ENCODE data around the gene TMEM63B.

The TMEM63B gene

GRCh38 chr6:44115866-44116265, 11.5 kb upstream of the TMEM63B start:
- Histone ChIP-seq H2BK12ac (ENCODE audit: low read length) (no peak overlapping the region), H3K27me3 (ENCODE audit: control insufficient read depth in 3 of 3, insufficient read depth in 3 of 3, low read depth in 1 of 3, low read length in 3 of 3) (no peaks in the 10 kb centered on the region), H2BK120ac (ENCODE audit: low read depth, low read length) (no peak overlapping the region), H3K4me1 (ENCODE audit: control insufficient read depth in 2 of 2, insufficient read depth in 1 of 2, low read depth in 1 of 2, low read length in 2 of 2) (peaks cover 0 to 2% of the 10 kb centered on the region in 2 donors), H3K79me1 (ENCODE audit: low read depth, low read length) (peaks cover 5% of the 10 kb centered on the region), H3K36me3 (replicated peaks in 1 of 2; ENCODE audit: control insufficient read depth in 2 of 2, insufficient read depth in 2 of 2, low read length in 2 of 2) (peaks cover 31 to 72% of the 10 kb centered on the region in 2 donors), H3K9me3 (replicated peaks in 1 of 2; ENCODE audit: control insufficient read depth in 2 of 2, insufficient read depth in 1 of 2, low read depth in 1 of 2, low read length in 2 of 2) (no peaks in the 10 kb centered on the region), H3K14ac (ENCODE audit: low read length) (no peak overlapping the region), H4K91ac (ENCODE audit: low read depth, low read length, poor library complexity) (no peak overlapping the region), H2BK5ac (ENCODE audit: low read length) (no peak overlapping the region), H4K8ac (ENCODE audit: low read depth, low read length) (no peak overlapping the region), H3K4ac (ENCODE audit: low read length) (no peak overlapping the region), H2BK15ac (ENCODE audit: low read length) (no peak overlapping the region), H3K23ac (ENCODE audit: low read depth, low read length, poor library complexity) (no peak overlapping the region), H3K4me3 (ENCODE audit: low read length in 2 of 2) (no peak overlapping the region), H2AK5ac (ENCODE audit: low read depth, low read length) (no peak overlapping the region), H2AFZ (ENCODE audit: low read length) (no peak overlapping the region), H3K27ac (replicated peaks; ENCODE audit: low read length) (no peak overlapping the region), H3K9ac (ENCODE audit: low read depth, low read length, poor library complexity) (no peak overlapping the region), H3K4me2 (ENCODE audit: insufficient read depth, low read length, poor library complexity, severe bottlenecking) (no peak overlapping the region), H3K18ac (ENCODE audit: low read length) (no peak overlapping the region)
- 100% methylated on average over 1 of the region's 5 CpGs; no CpG with 5 or more reads in 1 of the 2 donors for WGBS, 2 donors (ENCODE audit: extremely low coverage in 2 of 2, insufficient read length in 2 of 2, insufficient replicate concordance in 1 of 2)
- DNase-seq (ENCODE audit: low spot score) = no peak

GRCh38 chr6:44116641-44117382, 10.5 kb upstream of the TMEM63B start:
- H4K91ac ChIP-seq (ENCODE audit: low read depth, low read length, poor library complexity) = no peak overlapping the region
- H2BK5ac ChIP-seq (ENCODE audit: low read length) = no peak overlapping the region
- H3K4me3 ChIP-seq (ENCODE audit: low read length in 2 of 2) = no peak overlapping the region
- DNase-seq (ENCODE audit: low spot score) = no peak
- no peak overlapping the region for H2AK5ac ChIP-seq (ENCODE audit: low read depth, low read length)
- H3K9ac ChIP-seq (ENCODE audit: low read depth, low read length, poor library complexity) = no peak overlapping the region
- no peak overlapping the region for H2BK12ac ChIP-seq (ENCODE audit: low read length)
- no peak overlapping the region for H2BK120ac ChIP-seq (ENCODE audit: low read depth, low read length)
- H3K79me1 ChIP-seq (ENCODE audit: low read depth, low read length) = peaks cover 7% of the 10 kb centered on the region
- H3K4ac ChIP-seq (ENCODE audit: low read length) = no peak overlapping the region
- H4K8ac ChIP-seq (ENCODE audit: low read depth, low read length) = no peak overlapping the region
- no peak overlapping the region for H3K23ac ChIP-seq (ENCODE audit: low read depth, low read length, poor library complexity)
- no peak overlapping the region for H3K14ac ChIP-seq (ENCODE audit: low read length)
- peaks cover 0 to 5% of the 10 kb centered on the region in 2 donors for H3K4me1 ChIP-seq (ENCODE audit: control insufficient read depth in 2 of 2, insufficient read depth in 1 of 2, low read depth in 1 of 2, low read length in 2 of 2)
- WGBS, 2 donors (ENCODE audit: extremely low coverage in 2 of 2, insufficient read length in 2 of 2, insufficient replicate concordance in 1 of 2) = no CpG with 5 or more reads among the region's 4 CpGs
- H3K18ac ChIP-seq (ENCODE audit: low read length) = no peak overlapping the region
- H3K9me3 ChIP-seq (replicated peaks in 1 of 2; ENCODE audit: control insufficient read depth in 2 of 2, insufficient read depth in 1 of 2, low read depth in 1 of 2, low read length in 2 of 2) = no peaks in the 10 kb centered on the region
- no peak overlapping the region for H2BK15ac ChIP-seq (ENCODE audit: low read length)
- no peak overlapping the region for H3K27ac ChIP-seq (replicated peaks; ENCODE audit: low read length)
- H3K36me3 ChIP-seq (replicated peaks in 1 of 2; ENCODE audit: control insufficient read depth in 2 of 2, insufficient read depth in 2 of 2, low read length in 2 of 2) = peaks cover 23 to 63% of the 10 kb centered on the region in 2 donors
- no peaks in the 10 kb centered on the region for H3K27me3 ChIP-seq (ENCODE audit: control insufficient read depth in 3 of 3, insufficient read depth in 3 of 3, low read depth in 1 of 3, low read length in 3 of 3)
- no peak overlapping the region for H2AFZ ChIP-seq (ENCODE audit: low read length)
- no peak overlapping the region for H3K4me2 ChIP-seq (ENCODE audit: insufficient read depth, low read length, poor library complexity, severe bottlenecking)

GRCh38 chr6:44117397-44118128, 9.8 kb upstream of the TMEM63B start:
- peaks cover 19 to 55% of the 10 kb centered on the region in 2 donors for H3K36me3 ChIP-seq (replicated peaks in 1 of 2; ENCODE audit: control insufficient read depth in 2 of 2, insufficient read depth in 2 of 2, low read length in 2 of 2)

GRCh38 chr6:44119704-44120262, 7.6 kb upstream of the TMEM63B start:
- H2BK12ac ChIP-seq (ENCODE audit: low read length) = no peak overlapping the region
- H3K36me3 ChIP-seq (replicated peaks in 1 of 2; ENCODE audit: control insufficient read depth in 2 of 2, insufficient read depth in 2 of 2, low read length in 2 of 2) = peaks cover 5 to 48% of the 10 kb centered on the region in 2 donors
- H4K8ac ChIP-seq (ENCODE audit: low read depth, low read length) = no peak overlapping the region
- WGBS, 2 donors (ENCODE audit: extremely low coverage in 2 of 2, insufficient read length in 2 of 2, insufficient replicate concordance in 1 of 2) = no CpG with 5 or more reads among the region's 5 CpGs
- DNase-seq (ENCODE audit: low spot score) = no peak
- H3K79me1 ChIP-seq (ENCODE audit: low read depth, low read length) = peaks cover 7% of the 10 kb centered on the region
- peak overlapping the region; percentile 59 for H3K14ac ChIP-seq (ENCODE audit: low read length)
- H3K18ac ChIP-seq (ENCODE audit: low read length) = no peak overlapping the region
- H3K4me3 ChIP-seq (ENCODE audit: low read length in 2 of 2) = no peak overlapping the region
- H3K23ac ChIP-seq (ENCODE audit: low read depth, low read length, poor library complexity) = no peak overlapping the region
- no peak overlapping the region for H3K4ac ChIP-seq (ENCODE audit: low read length)
- H2BK5ac ChIP-seq (ENCODE audit: low read length) = no peak overlapping the region
- no peak overlapping the region for H2BK15ac ChIP-seq (ENCODE audit: low read length)
- H4K91ac ChIP-seq (ENCODE audit: low read depth, low read length, poor library complexity) = no peak overlapping the region
- no peak overlapping the region for H3K27ac ChIP-seq (replicated peaks; ENCODE audit: low read length)
- no peak overlapping the region for H2BK120ac ChIP-seq (ENCODE audit: low read depth, low read length)
- no peak overlapping the region for H3K9ac ChIP-seq (ENCODE audit: low read depth, low read length, poor library complexity)
- no peaks in the 10 kb centered on the region for H3K9me3 ChIP-seq (replicated peaks in 1 of 2; ENCODE audit: control insufficient read depth in 2 of 2, insufficient read depth in 1 of 2, low read depth in 1 of 2, low read length in 2 of 2)
- H2AFZ ChIP-seq (ENCODE audit: low read length) = no peak overlapping the region
- H3K4me1 ChIP-seq (ENCODE audit: control insufficient read depth in 2 of 2, insufficient read depth in 1 of 2, low read depth in 1 of 2, low read length in 2 of 2) = peaks cover 13 to 14% of the 10 kb centered on the region in 2 donors
- no peak overlapping the region for H3K4me2 ChIP-seq (ENCODE audit: insufficient read depth, low read length, poor library complexity, severe bottlenecking)
- no peak overlapping the region for H2AK5ac ChIP-seq (ENCODE audit: low read depth, low read length)
- H3K27me3 ChIP-seq (ENCODE audit: control insufficient read depth in 3 of 3, insufficient read depth in 3 of 3, low read depth in 1 of 3, low read length in 3 of 3) = no peaks in the 10 kb centered on the region

More at GRCh38 chr6:44117397-44118128, 9.8 kb upstream of the TMEM63B start:
- no peak for DNase-seq (ENCODE audit: low spot score)
- H3K4ac ChIP-seq (ENCODE audit: low read length) = no peak overlapping the region
- no peak overlapping the region for H3K23ac ChIP-seq (ENCODE audit: low read depth, low read length, poor library complexity)
- H2BK15ac ChIP-seq (ENCODE audit: low read length) = no peak overlapping the region
- no peaks in the 10 kb centered on the region for H3K9me3 ChIP-seq (replicated peaks in 1 of 2; ENCODE audit: control insufficient read depth in 2 of 2, insufficient read depth in 1 of 2, low read depth in 1 of 2, low read length in 2 of 2)
- no peak overlapping the region for H2BK12ac ChIP-seq (ENCODE audit: low read length)
- no peak overlapping the region for H2AK5ac ChIP-seq (ENCODE audit: low read depth, low read length)
- no peaks in the 10 kb centered on the region for H3K27me3 ChIP-seq (ENCODE audit: control insufficient read depth in 3 of 3, insufficient read depth in 3 of 3, low read depth in 1 of 3, low read length in 3 of 3)
- no peak overlapping the region for H3K14ac ChIP-seq (ENCODE audit: low read length)
- H4K8ac ChIP-seq (ENCODE audit: low read depth, low read length) = no peak overlapping the region
- peaks cover 7% of the 10 kb centered on the region for H3K79me1 ChIP-seq (ENCODE audit: low read depth, low read length)
- H3K9ac ChIP-seq (ENCODE audit: low read depth, low read length, poor library complexity) = no peak overlapping the region
- H3K4me2 ChIP-seq (ENCODE audit: insufficient read depth, low read length, poor library complexity, severe bottlenecking) = no peak overlapping the region
- no peak overlapping the region for H2BK120ac ChIP-seq (ENCODE audit: low read depth, low read length)
- WGBS, 2 donors (ENCODE audit: extremely low coverage in 2 of 2, insufficient read length in 2 of 2, insufficient replicate concordance in 1 of 2) = no CpG with 5 or more reads among the region's 6 CpGs
- H4K91ac ChIP-seq (ENCODE audit: low read depth, low read length, poor library complexity) = no peak overlapping the region
- no peak overlapping the region for H3K18ac ChIP-seq (ENCODE audit: low read length)
- no peak overlapping the region for H3K4me3 ChIP-seq (ENCODE audit: low read length in 2 of 2)
- no peak overlapping the region for H3K27ac ChIP-seq (replicated peaks; ENCODE audit: low read length)
- H2AFZ ChIP-seq (ENCODE audit: low read length) = no peak overlapping the region
- peaks cover 2 to 6% of the 10 kb centered on the region in 2 donors for H3K4me1 ChIP-seq (ENCODE audit: control insufficient read depth in 2 of 2, insufficient read depth in 1 of 2, low read depth in 1 of 2, low read length in 2 of 2)
- no peak overlapping the region for H2BK5ac ChIP-seq (ENCODE audit: low read length)
